GM23338 (cell line): ENCODE measurements around the gene ZCCHC17.

Experiments
- CREB1 ChIP-seq: fragments of 250-450 bp; sonication (Bioruptor Pico); IDR thresholded peaks from 2 replicates; pipeline ENCODE4 v1.5.0; 2020; ENCODE audit warnings: low read depth, mild to moderate bottlenecking, moderate library complexity
- CTCF ChIP-seq, 2 experiments: fragments of 200-600 bp in 1 of 2; sonication (generic) in 1 of 2; conservative IDR thresholded peaks; 2 replicates each; pipeline versions ENCODE4 v1.5.1 to v1.6.1; 2016 to 2017; ENCODE audit warnings: antibody characterized with exemption in 2 of 2, low read depth in 2 of 2, mild to moderate bottlenecking in 2 of 2, moderate library complexity in 1 of 2
- EZH2 ChIP-seq: fragments of 200-600 bp; sonication (generic); IDR thresholded peaks from one replicate; pipeline ENCODE4 v1.8.0; 2017; ENCODE audit warnings: antibody characterized with exemption, mild to moderate bottlenecking, low read depth; ENCODE audit not compliant: unreplicated experiment
- POLR2AphosphoS5 ChIP-seq: IDR thresholded peaks from 2 replicates; pipeline ENCODE4 v1.6.1; 2016; ENCODE audit warnings: antibody characterized with exemption, low read depth
- STAT1 ChIP-seq: IDR thresholded peaks from one replicate; pipeline ENCODE4 v1.6.1; 2016; ENCODE audit warnings: antibody characterized with exemption; ENCODE audit not compliant: unreplicated experiment

- TF ChIP-seq CTCF (conservative IDR thresholded peaks at IDR 0.05; ENCODE audit: low read depth in 2 of 2) (no peak), POLR2AphosphoS5 (no peak), CREB1 (no peak), EZH2 (no peak), STAT1 (no peak)
Measured at GRCh38 chr1:31398246-31398645, 101.4 kb downstream of the ZCCHC17 start.
